Esophagus squamous epithelium (tissue), 5 donors: ENCODE measurements around the gene AQP5. TPM values are rescaled to one million over a fixed set of nuclear protein-coding genes. Genes with fewer than 3 reads are reported as not detected.

ENCODE experiments used
- DNase-seq: peaks from one replicate; lab custom pipeline; 2025; lab: John Stamatoyannopoulos, UW
- H3K27ac ChIP-seq, 4 donors: fragments of 200-600 bp; sonication (generic); one replicate each; pipeline ENCODE4 v1.5.1; 2016 to 2019; ENCODE audit warnings: mild to moderate bottlenecking in 1 of 4
- H3K27me3 ChIP-seq, 4 donors: fragments of 200-600 bp; sonication (generic); 1 replicate in 3 of 4; 2 replicates in 1 of 4; pipeline versions ENCODE4 v1.5.1 to v1.6.0; 2017 to 2021; ENCODE audit warnings: antibody characterized with exemption in 1 of 4
- H3K36me3 ChIP-seq, 3 donors: fragments of 200-600 bp; sonication (generic); one replicate each; pipeline ENCODE4 v1.5.1; 2016 to 2019
- H3K4me1 ChIP-seq, 3 donors: fragments of 200-600 bp; sonication (generic); one replicate each; pipeline ENCODE4 v1.5.1; 2017 to 2019
- H3K4me3 ChIP-seq, 4 donors: fragments of 200-600 bp; sonication (generic); 1 replicate in 3 of 4; 2 replicates in 1 of 4; pipeline ENCODE4 v1.5.1; 2016 to 2019; ENCODE audit warnings: mild to moderate bottlenecking in 2 of 4, moderate library complexity in 1 of 4
- H3K9me3 ChIP-seq, 3 donors: fragments of 200-600 bp; sonication (generic); one replicate each; pipeline ENCODE4 v1.5.1; 2016 to 2019
- CTCF ChIP-seq, 6 experiments: fragments of 450-650 bp in 4 of 6; fragments of 200-600 bp in 2 of 6; sonication (generic) in 2 of 6; IDR thresholded peaks; one replicate each; pipeline ENCODE4 v1.5.1; 2016 to 2019; ENCODE audit warnings: antibody characterized with exemption in 6 of 6, mild to moderate bottlenecking in 4 of 6, moderate library complexity in 4 of 6
- POLR2A ChIP-seq, 4 donors: fragments of 450-650 bp; IDR thresholded peaks; one replicate each; pipeline ENCODE4 v1.6.1; 2017; ENCODE audit warnings: antibody characterized with exemption in 4 of 4, mild to moderate bottlenecking in 4 of 4, moderate library complexity in 3 of 4
- WGBS, 2 donors: methylation state at CpG; one replicate each; pipeline ENCODE4 v1.1.5; 2018; 5-methylcytosine and 5-hydroxymethylcytosine counted together
- intact Hi-C: fragments of 100-400 bp; cut with DNase I; formaldehyde crosslinking; loops from one replicate; pipeline ENCODE4 v1.15.0; 2022
- total RNA-seq, 4 donors: library from RNA; depleted of rRNA; stranded (reverse); fragments of >200 nt; gene quantifications; one replicate each; pipeline ENCODE4 v1.1.0, GENCODE V29; 2016
- donor health status: DM: yes; HTN: yes; CAD: no.

AQP5 gene
- total RNA-seq, 4 donors from 2014 or later, result 4.7 to 42.2 (median 18.6) TPM

GRCh38 chr12:49943625-49943960 lies 18.1 kb upstream of the AQP5 start:
- Histone ChIP-seq H3K4me1 (peaks cover 20 to 77% (median 50%) of the 10 kb centered on the region in 3 donors), H3K36me3 (no peaks in the 10 kb centered on the region), H3K27me3 (no peaks in the 10 kb centered on the region), H3K27ac (peak overlapping the region; percentile 54 to 88 (median 77)), H3K4me3 (no peak overlapping the region), H3K9me3 (no peaks in the 10 kb centered on the region)
- intact Hi-C loops, result no loop called here
- no peak for DNase-seq
- no peak for TF ChIP-seq CTCF (IDR thresholded peaks at IDR 0.05)
- no peak for TF ChIP-seq POLR2A (IDR thresholded peaks at IDR 0.05)
- WGBS, 2 donors, result 100% methylated on average over 1 of the region's 1 CpG; no CpG with 5 or more reads in 1 of the 2 donors

DNA sequence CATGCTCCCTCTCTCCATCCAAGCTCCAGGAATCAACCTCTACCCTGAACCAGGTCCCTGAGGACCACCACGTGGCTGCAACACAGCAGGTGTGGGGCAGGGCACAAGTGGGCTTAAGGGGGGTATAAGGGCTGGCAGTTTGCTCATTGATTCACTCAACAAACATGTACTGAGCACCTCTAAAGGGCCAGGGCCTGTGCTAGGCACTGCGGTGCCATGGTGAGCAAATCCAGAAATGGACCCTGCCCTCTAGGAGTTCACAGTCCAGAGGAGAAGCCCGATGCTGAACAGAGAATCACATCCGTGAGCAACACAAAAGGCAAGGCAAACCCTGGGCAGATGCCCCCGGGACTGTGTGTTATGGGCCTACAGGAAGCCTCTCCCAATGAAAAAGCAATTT lies 17.6 kb upstream of the AQP5 start:
- H3K4me1 ChIP-seq, result peaks cover 20 to 73% (median 46%) of the 10 kb centered on the region in 3 donors
- WGBS, 2 donors, result 83 to 100% methylated on average over 1 to 4 of the region's 5 CpGs
- intact Hi-C loops, result no loop called here
- no peaks in the 10 kb centered on the region for H3K36me3 ChIP-seq
- TF ChIP-seq POLR2A (IDR thresholded peaks at IDR 0.05) (no peak), CTCF (IDR thresholded peaks at IDR 0.05) (no peak)
- no peaks in the 10 kb centered on the region for H3K9me3 ChIP-seq
- H3K27me3 ChIP-seq, result no peaks in the 10 kb centered on the region
- no peak for DNase-seq
- no peak overlapping the region for H3K4me3 ChIP-seq
- H3K27ac ChIP-seq, result peak overlapping the region; percentile 22 to 88 (median 77)

- Histone ChIP-seq H3K27me3 (peaks cover 0 to 6% (median 0%) of the 10 kb centered on the region in 4 donors), H3K4me3 (no peak overlapping the region), H3K27ac (peak overlapping the region; percentile 28 to 88 (median 80)), H3K36me3 (no peaks in the 10 kb centered on the region), H3K4me1 (peaks cover 15 to 66% (median 41%) of the 10 kb centered on the region in 3 donors), H3K9me3 (no peaks in the 10 kb centered on the region)
- intact Hi-C loops, result no loop called here
- DNase-seq, result no peak
- WGBS, 2 donors, result 94% methylated on average over 3 of the region's 3 CpGs
- TF ChIP-seq CTCF (IDR thresholded peaks at IDR 0.05) (no peak), POLR2A (IDR thresholded peaks at IDR 0.05) (no peak)
Observed at GRCh38 chr12:49944718-49945117, 17.0 kb upstream of the AQP5 start.

GRCh38 chr12:49945394-49946080 lies 16.1 kb upstream of the AQP5 start:
- TF ChIP-seq CTCF (IDR thresholded peaks at IDR 0.05) (peak; percentile 35 to 89 (median 84)), POLR2A (IDR thresholded peaks at IDR 0.05) (no peak)
- H3K4me3 ChIP-seq, result peak overlapping the region in 3 of 4 donors; percentile 5 to 55 (median 14)

GRCh38 chr12:49946086-49946485 lies 15.6 kb upstream of the AQP5 start:
- DNase-seq, result no peak
- H3K9me3 ChIP-seq, result no peaks in the 10 kb centered on the region
- H3K27ac ChIP-seq, result peak overlapping the region in 3 of 4 donors; percentile 33 to 87 (median 74)
- peaks cover 0 to 19% (median 0%) of the 10 kb centered on the region in 4 donors for H3K27me3 ChIP-seq
- no peak overlapping the region for H3K4me3 ChIP-seq
- intact Hi-C loops, result no loop called here
- TF ChIP-seq CTCF (IDR thresholded peaks at IDR 0.05) (no peak), POLR2A (IDR thresholded peaks at IDR 0.05) (no peak)
- H3K36me3 ChIP-seq, result no peaks in the 10 kb centered on the region
- WGBS, 2 donors, result 81 to 93% methylated on average over 9 of the region's 9 CpGs
- H3K4me1 ChIP-seq, result peaks cover 7 to 52% (median 36%) of the 10 kb centered on the region in 3 donors

More at GRCh38 chr12:49945394-49946080, 16.1 kb upstream of the AQP5 start:
- intact Hi-C loops, result no loop called here
- Histone ChIP-seq H3K27me3 (peaks cover 0 to 13% (median 0%) of the 10 kb centered on the region in 4 donors), H3K27ac (peak overlapping the region; percentile 28 to 87 (median 54)), H3K9me3 (no peaks in the 10 kb centered on the region), H3K36me3 (no peaks in the 10 kb centered on the region), H3K4me1 (peaks cover 7 to 58% (median 36%) of the 10 kb centered on the region in 3 donors)
- WGBS, 2 donors, result 15 to 20% methylated on average over 28 of the region's 28 CpGs
- DNase-seq, result no peak
